WI38 (cell line): ENCODE data around the gene PDE1A.

Source experiments
- H3K4me3 ChIP-seq: 2 replicates; pipeline ENCODE4 v1.5.1; 2011; ENCODE audit warnings: low read depth, mild to moderate bottlenecking, control low read depth, low read length
- CTCF ChIP-seq: IDR thresholded peaks from 2 replicates; pipeline ENCODE4 v1.5.1; 2012; ENCODE audit warnings: low read depth, mild to moderate bottlenecking, control low read depth, low read length

Gene PDE1A

DNA sequence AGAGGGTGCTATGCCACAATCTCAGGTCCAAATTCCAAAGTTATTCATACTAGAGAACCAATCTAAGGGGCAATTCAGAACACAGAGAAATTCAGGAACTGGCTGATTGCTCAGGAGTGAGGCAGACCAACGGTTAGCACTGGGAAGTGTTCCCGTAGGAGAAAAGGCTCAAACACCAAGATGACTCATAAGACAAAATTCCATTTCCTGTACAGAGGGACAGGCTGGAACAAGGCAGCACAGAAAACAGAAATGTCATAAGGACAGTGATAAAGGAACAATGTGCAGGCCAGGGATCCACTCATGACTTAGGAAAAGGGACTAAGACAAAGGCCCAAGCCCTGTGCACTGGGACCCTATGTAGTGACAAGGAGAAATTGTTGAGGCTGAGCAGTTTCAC is 54.2 kb downstream of the PDE1A start:
- no peak for TF ChIP-seq CTCF
- H3K4me3 ChIP-seq, result no peak overlapping the region

GRCh38 chr2:182368996-182369395 is 57.8 kb downstream of the PDE1A start:
- no peak overlapping the region for H3K4me3 ChIP-seq
- no peak for TF ChIP-seq CTCF

DNA sequence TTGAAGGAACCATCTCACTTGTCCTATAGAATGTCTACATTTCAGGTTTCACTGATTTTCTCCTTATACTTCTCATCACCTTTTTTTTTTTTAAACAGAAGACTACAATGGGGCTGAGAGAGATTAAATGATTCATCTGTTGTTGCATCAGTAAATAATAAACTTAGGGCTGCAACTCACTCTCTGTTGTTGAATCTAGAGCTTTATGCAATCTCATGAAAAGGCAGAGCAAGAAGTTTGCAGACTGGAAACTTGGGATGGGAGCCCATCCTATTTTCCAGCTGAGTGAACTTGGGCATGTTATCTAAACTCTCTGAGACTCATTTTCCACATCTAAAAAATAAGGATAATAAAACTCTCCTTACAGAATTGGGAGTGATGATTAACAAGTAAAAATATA is 58.4 kb downstream of the PDE1A start:
- no peak for TF ChIP-seq CTCF
- H3K4me3 ChIP-seq, result no peak overlapping the region

- H3K4me3 ChIP-seq, result no peak overlapping the region
- TF ChIP-seq CTCF, result no peak
These were observed 59.4 kb downstream of the PDE1A start for GRCh38 chr2:182367401-182367800.

- H3K4me3 ChIP-seq, result no peak overlapping the region
- TF ChIP-seq CTCF, result no peak
These were observed 60.2 kb downstream of the PDE1A start for GRCh38 chr2:182366628-182367027.

- TF ChIP-seq CTCF, result no peak
- no peak overlapping the region for H3K4me3 ChIP-seq
These were observed 61.0 kb downstream of the PDE1A start for GRCh38 chr2:182365855-182366254.

GRCh38 chr2:182361477-182361876 is 65.4 kb downstream of the PDE1A start:
- no peak for TF ChIP-seq CTCF
- H3K4me3 ChIP-seq, result no peak overlapping the region
